HG02798 (cell line): ENCODE data around the gene ATP8A1.

Experiments
- ATAC-seq: cut with Tn5 transposase; IDR thresholded peaks from one replicate; pipeline ENCODE4 v1.9.1; 2021; ENCODE audit warnings: mild to moderate bottlenecking; ENCODE audit not compliant: unreplicated experiment, poor library complexity

Gene ATP8A1

DNA sequence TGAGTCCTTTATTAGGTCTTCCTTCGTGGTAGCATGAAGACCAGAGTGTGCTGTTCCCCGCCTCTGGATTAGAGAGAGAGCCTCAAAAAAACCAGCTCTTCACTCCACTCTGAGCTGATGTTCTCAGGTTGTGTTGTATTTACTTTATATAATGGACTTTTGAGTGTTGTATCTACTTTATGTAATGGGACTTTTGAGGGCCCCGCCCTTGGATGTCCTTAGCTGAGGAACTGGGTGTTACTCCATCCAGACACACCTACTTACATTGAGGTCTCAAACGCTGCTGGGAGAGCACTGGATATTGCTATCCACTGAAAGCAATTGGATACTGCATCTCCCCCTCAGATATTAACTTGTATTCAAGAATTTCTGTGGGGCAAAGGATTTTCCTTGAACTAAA lies 28.2 kb downstream of the ATP8A1 start:
- no peak for ATAC-seq

DNA sequence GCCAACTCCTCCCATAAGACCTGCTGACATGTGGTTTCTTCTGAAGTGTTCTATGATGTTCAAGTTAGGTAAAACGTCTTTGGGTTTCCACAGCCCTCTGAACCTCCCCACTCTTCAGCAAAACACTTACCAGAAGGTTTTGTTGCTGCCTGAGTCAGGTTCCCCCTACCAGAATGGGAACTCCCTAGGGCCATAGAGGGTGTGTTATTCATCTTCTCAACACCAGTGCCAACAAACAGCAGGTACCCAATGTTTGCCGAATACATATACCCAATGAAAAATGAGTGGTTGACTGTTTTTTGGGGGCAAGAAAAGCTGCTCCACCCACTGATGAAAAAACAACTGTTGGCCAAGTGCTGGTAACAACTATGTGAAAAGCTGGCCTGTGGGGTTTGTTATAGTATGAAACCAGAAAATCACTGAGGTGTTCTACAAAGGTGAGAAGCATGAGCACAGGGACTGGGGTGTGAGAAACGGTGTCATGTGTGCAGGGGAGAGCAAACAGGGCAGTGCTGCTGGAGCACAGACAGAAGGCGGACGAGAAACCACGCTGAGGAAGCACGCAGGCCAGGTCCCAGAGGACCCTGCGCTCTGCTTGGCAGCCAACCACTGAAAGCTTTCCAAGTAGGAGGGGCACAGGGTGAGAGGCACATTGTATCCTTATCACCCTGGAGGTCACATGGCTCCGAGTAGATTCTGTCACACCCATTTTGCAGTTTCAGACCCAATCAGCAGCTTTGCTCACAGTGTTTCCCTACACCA lies 28.8 kb downstream of the ATP8A1 start:
- ATAC-seq: peak; percentile 93

DNA sequence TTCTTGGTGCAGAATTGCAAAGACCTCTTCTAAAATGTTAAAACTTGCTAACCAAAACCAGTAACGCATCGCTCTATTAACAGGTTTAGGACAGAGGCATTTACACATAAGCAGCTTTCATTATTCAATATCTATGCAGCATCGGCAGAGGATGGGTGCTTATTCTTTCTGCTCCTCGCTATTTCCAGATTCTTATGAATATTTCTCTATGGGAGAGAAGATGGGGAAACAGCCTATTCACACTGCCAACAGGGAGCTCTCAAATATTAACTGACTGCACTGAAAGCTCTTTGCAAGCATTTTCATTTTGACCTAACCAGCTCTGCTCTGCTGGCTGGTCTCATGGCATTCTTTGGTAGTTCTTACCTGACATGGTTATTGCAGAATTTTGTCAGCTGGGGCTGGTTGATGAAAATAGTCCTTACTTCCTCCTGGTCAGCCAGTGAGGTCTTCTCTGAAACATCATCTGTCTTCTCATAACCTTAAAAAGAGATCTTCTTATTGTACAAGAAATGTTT lies 30.2 kb downstream of the ATP8A1 start:
- no peak for ATAC-seq

DNA sequence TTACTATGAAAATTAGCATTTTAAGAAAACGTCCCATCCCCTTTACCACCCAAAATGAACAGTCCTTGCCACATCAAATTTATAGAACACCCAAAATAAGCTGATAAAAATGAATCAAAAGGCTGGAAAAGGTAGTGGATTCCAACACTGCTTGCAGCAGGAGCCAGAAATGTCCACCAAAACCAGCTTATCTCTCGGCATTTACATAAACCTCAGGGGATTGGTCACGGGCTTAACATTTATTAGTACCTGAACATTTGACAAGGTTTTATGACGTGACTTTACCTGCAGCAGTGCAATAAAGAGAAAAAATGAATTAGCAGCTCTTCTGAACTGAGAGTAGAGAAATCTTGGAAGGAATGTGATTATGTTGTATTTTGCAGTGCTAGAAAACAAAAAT lies 31.6 kb downstream of the ATP8A1 start:
- no peak for ATAC-seq

DNA sequence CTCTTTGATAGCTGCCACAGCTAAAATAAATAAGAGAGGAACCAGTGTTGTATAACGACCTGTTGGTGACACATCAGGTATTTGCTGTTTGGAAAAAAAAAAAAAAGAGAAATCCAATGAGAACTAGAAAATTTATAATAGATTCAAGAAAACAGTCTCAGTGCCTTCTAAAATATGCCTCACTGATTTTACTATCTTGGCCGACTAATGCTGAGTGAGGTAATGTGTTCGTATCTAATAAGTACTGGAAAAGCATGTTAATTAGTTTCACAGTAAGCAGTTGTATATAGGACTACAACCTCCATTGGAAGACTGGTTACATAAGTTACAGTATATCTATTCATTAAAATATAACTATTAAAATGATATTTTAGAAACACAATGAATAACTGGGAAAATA lies 32.4 kb downstream of the ATP8A1 start:
- no peak for ATAC-seq

DNA sequence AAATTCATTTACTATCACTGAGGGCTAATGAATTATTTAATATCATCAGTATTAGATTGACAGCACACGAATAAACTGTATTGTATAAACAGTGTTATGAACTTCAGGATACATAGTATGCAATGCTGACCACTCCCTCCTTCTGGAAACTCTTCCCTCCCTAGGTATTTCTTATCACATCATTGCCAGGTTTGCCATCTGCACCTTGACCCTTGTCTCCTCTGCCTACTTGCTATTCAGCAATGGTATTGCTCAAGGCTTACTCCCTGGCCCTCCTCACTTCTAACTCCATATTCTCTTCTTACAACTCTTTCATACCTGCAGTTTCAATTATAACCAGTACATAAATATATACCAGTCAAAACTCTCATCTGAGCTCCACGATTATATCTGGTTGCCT lies 38.9 kb downstream of the ATP8A1 start:
- ATAC-seq: no peak

DNA sequence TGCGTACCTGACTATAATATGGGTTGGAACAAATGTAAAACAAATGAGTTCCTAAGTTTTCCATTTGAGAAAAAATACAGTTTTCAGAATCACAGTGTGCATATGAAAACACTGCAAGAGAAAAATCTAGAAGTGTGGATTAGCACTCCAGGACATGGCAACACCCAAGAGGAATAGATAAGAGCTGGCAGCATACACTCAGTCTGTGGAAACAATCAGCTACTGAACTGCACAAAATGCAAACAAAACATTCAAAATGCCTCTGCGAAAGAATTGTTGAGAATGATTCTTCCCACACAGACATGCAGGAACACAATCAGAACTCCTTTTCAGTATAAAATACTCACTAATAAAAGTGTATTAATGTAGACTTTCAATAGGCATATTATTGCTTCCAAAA lies 39.9 kb downstream of the ATP8A1 start:
- no peak for ATAC-seq

DNA sequence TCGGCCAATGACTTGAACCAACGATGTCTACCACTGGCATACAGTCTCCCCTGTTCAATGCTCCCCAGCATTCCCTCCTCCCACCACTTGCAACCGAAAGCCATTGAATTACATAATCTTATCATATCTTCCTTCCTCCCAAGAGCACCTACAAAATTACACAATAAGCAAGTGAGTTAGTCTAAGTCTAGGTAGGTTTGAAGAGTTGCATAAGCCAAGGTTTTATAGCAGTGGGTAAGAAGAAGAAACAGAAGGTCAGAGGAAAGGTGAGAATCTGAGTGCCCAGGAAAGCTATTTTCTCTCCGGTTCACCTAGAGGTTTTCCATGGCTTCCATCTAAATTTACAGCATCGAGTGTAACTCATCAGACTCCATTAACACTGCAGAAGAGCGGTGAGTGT lies 40.3 kb downstream of the ATP8A1 start:
- ATAC-seq: no peak

DNA sequence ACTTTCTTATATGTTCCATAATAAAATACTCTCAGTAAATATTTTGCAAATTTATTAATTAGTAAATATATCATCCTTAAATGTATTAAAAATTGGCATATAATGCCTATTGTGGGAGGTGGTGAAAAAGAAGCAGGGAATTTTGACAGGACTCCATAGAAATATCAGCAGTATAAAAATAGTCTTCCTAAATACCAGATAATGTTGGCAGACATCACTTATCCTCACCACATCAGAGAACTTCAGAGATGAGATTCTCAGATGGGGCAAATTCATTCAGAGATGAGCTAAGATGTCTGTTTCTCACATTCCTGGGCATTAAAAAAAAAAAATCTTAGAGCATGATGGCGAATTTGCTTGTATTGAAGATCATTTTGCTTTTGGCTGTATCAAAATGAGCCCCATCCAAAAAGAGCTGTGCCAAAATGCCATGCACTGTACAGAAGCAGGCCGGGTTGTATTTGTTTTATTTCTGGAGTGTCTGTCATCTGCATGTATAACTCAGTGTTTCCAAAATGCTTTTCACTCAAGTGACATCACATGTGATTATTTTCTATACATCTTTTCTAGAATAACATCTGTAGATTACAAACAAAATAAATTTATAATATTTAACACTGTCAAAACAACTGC lies 41.7 kb downstream of the ATP8A1 start:
- ATAC-seq: no peak

DNA sequence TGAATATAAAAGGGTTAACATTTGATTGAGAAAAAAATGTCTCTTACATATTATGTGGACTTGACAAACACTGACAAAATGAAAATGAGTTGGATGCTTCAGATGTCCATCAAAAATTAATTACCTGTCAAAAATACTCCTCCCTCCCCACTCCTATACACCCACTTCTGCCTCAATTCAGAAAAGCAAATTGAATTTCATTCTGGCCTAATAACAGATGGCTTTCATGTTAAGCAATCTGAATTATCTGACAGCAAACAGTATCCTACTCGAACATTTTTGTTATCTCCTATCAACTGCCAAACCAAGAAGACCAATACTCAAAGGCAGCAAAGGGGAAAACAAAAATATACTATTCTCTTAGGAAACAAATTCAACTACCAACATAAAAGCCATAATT lies 44.0 kb downstream of the ATP8A1 start:
- ATAC-seq: no peak

DNA sequence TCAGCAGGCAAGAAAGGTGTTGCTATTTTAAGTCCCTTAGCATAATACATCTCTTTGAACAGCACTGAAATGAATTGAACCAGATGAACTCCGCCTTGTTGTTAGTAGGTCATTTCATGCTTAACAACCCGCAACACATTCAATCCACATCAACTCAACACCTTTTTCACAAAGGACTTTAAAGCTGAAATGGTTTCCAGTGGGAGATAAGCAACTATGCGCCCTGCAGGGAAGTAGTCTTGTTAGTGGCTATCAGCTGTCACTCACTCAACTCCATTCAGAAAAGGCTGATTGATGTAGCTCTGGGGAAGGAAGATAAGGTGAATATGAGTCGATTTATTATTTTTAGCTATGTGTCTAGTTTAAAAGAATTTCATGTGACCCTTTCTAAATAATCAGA lies 46.0 kb downstream of the ATP8A1 start:
- ATAC-seq: no peak

DNA sequence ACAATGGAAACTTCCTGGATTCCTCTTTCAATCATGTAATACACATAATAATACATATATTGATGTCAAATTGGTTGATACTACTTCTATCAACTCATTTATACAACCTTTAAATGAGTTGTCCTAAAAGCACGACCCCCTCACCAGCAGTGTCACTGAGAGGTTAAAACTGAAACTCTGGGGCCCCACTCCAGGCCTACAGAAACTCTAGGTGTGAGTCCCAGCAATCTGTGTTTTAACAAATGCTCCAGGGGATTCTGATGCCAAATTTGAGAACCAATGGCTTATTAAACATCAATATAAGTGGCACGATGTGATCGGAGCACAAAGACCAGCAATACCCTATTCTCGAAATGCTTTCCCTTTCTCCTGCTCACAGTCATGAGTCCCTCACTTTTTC lies 47.9 kb downstream of the ATP8A1 start:
- peak; percentile 49 for ATAC-seq

DNA sequence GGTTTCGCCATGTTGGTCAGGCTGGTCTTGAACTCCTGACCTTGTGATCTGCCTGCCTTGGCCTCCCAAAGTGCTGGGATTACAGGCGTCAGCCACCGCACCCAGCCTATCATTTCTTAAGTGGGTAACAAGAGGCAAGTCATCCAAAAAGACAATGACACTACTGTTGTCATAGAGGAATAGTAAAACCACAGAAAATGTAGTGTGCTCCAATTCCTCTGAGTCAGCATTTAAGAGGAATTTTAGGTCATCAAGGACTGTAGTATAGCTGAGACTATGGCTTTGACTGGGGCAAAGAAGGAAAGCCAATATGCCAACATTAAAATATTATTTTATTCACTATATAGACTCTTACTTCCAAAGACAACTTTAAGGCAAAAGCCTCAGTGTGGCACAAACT lies 48.4 kb downstream of the ATP8A1 start:
- ATAC-seq: no peak

DNA sequence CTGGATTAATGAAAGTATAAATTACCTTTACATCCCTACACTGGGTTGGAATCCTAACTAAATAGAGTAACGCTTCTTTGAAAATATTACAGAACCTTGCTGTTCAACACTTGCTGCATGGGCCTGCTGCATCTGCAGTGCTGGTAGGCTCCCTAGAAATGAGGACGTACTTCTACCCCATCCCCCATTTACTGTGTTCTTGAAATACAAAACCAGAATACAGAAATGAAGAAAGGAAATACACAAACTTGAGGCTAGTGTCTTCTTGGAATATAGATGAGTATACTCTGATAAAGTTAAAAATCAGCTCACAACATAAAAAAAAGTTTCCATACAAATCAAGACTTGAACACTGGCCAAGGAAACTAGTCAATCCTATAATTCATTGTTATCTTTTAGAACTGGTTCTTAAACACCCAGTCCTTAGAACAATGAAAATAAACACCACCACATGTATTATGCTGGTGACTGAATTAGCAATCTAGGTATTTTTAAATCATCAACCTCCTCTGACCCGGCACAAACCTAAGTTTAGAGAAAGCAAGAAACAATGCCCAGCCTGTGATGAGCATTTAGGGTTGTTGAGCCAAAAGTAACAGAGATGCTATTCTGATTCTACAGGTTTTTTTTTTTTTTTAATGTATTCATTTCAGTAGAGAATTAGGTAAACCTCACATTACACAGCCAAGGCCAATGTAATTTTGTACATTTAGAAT lies 49.7 kb downstream of the ATP8A1 start:
- no peak for ATAC-seq

DNA sequence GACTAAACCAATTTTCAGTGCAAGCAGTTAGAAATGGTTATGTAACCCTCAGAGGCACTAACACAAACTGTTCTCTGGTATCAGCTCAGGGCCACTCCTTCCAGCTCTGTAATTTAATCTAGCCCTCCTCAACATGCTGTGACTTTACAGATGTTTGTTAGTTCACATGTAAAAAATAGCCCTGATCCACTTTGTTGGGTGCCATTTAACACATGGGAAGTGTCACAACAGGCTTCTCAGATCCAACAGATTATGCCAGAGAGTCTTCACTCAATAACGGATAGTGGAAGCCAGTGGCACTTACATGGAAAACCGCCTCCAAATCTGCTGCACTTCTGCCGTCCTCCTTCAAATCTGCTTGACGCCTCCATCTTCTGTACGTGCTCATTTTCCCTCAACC lies 51.6 kb downstream of the ATP8A1 start:
- ATAC-seq: no peak

DNA sequence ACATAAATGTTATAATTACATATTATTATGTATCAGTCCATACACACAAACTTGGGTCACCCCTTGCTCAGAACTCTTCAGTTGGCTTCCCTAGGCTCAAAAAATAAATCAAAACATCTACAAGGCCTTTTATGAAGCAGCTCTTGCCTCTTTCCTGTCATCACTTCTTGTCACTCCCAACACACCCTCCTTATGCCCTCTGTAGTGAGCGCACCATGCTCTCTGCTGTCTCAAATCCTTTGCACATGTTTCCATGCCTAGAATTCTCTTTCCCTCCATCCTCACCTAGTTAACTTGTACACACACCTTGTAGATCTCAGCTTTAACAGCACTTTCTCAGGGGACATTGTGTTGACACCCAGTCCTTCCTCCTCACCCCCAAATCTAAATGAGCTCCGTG lies 53.0 kb downstream of the ATP8A1 start:
- ATAC-seq: no peak

DNA sequence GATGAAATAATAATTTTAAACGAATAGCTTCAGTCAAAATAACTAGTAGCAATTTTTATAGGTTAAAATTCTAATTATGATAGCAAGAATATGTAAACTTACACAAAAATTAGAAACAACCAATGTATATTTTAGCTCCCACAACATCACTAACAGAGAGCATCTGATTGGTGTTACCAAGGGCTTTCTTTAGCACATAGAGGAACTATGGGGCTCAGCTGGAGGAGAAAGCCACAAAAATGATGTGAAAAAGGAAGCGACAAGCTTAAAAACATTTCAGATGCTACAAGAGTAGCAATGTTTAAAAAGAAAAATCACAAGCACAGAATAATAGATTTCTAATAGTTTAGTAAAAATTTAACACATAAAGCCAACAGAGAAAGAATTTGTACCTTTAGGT lies 56.3 kb downstream of the ATP8A1 start:
- peak; percentile 48 for ATAC-seq

DNA sequence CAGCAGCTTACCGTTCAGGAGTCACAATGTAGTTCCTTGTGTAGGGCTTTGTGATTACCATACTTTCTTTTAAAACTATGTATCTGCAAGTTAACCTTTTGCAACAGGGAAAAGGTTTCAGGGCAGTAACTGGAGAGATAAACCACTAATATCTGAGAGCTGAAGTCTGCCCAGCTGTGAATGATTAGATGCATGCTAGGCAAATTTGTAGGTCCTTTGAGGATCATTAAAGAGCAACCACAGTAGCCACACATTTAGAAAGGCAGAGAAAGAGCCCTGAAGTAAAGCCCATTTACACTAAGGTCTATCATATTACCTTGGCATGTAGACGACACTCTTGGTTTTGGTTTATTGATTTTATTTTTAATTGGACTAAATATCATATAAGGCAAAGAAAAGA lies 60.0 kb downstream of the ATP8A1 start:
- ATAC-seq: peak; percentile 94

DNA sequence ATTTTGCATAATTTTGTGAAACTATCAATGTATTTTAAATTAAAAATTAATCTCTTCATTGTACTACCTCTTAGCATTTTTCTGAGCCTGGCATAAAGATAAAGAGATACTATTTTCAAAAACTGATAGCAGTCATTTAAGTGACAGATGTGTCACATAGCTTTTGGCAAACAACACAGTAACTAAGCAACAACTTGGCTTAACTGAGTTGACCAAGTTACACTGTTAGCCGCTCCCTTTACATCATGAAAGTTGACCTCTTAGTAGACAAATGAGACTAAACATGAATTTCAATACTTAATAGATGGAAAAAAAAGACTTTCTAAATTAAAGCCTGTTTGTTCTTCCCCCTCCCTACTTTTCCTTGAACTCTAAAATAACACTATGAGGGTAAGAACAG lies 62.0 kb downstream of the ATP8A1 start:
- no peak for ATAC-seq

DNA sequence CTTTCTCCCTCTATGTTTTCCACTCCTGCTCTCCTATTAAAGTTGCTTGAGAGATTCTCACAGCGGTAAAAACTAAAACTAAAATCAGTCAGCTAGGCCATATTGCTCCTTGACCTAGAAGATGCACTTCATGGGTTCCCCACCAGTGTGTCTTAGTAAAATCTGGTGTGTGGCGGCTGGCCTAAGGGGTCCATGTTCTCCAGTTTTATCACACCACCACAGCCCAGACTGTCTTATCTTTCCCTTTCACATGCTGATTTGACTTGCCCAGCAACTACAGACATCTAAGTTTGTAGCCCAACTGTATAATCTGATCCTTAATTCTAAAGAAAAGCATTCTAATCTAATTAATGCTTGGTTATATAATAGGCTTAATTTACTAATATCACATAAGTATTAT lies 68.0 kb downstream of the ATP8A1 start:
- ATAC-seq: no peak

DNA sequence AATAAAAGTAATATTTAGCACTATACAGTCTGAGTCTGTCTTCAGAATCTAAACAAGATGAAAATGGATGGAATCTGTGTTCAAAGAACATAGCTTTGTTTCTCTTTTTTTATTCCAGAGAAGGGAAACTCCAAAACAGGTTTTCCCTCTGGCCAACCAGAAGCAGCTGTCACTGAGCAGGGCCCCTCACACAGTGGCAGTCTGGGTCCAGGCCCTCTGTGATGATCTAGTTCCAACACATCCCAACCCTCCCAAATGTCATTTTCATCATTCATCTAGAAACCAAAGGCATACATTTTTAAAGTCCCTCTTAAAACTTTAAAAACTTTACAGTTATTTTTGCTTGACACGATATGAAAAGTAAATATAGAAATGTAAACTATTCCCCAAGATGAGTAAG lies 70.1 kb downstream of the ATP8A1 start:
- ATAC-seq: no peak
